GM21619 (cell line): ENCODE data around the gene FBXO11.
A peak's percentile ranks its signal among the peaks of the same experiment; 100 is the strongest.
"Not testable (repeated sequence)": the region's sequence is repeated elsewhere in the genome, so short reads cannot be mapped to it uniquely, and the experiment has no call there.

Experiments
- ATAC-seq: cut with Tn5 transposase; IDR thresholded peaks from one replicate; pipeline ENCODE4 v1.9.1; 2021; ENCODE audit not compliant: unreplicated experiment

Gene FBXO11

DNA sequence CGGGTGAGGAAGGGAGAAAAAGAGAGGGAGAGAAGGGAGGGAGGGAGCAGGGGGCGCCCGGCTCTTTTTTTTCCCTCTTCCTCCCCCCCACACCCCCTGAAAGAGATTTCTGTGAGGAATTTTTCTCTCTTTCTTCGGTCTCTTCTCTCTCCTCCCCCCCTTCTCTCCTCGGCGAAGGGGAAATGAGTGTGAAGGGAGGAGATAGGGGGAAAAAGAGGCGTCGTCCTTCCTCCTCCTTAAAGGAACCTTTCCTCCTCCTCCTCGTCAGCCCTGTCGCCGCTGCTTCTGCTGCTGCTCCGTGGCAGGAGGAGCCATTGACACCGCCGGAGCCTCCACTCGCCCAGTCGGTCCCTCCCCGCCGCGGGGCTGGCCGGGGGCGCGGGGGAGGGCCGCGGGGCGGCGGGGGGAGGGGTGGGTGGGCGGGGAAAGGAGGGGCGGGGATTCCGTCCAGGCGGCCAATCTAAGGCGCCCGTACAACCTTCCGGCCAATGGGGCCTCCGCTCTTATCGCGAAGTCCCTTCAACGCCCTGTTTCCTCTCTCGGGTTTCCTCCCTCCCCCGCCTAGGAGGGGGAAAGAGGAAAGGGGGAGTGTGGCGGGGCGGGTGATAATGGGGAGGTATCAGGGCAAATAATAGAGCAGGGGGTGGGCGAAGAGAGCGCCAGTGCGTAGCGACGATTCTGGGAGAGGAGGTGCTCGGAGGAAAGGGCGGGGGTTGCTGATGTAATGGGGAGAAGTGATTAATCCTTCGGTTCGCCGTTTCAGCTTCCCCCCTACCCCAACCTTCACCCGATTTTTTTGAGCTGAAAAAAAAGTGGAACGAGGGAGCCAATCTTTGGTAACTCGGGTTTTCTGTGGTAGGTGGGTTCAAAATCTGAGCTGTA, at the start of gene FBXO11:
TSS of gene FBXO11 (minus strand) at position 342 of the 882 bp plus-strand sequence. CDS start 778 bp downstream, outside the sequence.
- peak; percentile 87 for ATAC-seq

DNA sequence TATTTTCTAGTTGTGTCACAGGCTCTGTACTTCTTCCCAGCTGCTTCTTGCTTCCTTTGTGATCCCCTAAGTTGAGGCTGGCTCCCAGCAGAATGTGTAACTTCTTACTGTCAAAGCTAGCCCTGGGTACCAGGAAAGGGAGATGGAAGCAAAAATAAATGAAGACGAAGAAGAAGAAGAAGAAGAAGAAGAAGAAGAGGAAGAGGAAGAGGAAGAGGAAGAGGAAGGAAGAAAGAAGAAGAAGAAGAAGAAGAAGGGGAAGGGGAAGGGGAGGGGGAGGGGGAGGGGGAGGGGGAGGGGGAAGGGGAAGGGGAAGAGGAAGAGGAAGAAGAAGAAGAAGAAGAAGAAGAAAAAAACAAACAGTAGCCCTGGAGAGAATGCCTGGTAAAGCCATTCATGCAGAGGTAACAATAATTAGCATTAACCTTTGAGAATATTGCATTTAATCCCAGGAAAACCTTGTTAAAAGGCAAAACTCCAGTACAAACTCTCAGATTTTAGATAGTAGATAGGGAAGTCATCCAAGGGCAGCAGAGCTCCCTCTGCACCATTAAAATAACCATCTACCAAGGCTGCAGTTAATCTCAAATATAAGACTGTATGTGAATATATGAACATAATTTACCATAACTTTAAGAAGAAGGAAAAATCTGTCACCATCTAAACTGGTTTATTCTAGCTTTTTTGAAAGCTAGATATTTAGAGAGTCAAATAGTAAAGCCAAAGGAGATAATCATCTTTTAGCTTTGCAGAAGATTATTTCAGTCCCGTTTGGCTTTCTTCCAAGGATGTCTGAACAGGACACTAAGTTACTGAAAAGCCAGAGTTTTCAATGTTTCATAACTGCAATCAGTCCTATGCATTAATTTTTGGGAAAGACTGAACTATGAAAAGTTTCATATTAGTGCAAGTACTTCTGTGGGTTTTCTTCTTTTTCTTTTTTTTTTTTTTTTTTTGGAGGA, 44.3 kb upstream of the FBXO11 start:
- ATAC-seq = no peak

DNA sequence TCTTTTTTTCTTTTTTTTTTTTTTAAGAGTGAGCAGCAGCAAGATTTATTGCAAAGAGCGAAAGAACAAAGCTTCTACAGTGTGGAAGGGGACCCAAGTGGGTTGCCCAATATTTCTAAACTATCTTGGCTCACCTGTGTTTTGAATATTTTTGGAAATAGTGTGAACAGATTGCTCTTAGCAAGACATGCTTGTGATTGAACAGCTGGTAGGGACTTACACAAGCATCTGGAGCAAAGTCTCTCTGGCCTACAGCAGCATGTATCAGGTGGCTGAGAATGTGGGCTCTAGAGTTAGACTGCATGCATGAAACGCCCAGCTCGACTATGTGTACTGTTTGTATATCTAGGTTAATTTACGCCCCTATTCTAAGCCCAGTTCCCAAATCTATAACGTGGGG, 40.3 kb upstream of the FBXO11 start:
- no peak for ATAC-seq

DNA sequence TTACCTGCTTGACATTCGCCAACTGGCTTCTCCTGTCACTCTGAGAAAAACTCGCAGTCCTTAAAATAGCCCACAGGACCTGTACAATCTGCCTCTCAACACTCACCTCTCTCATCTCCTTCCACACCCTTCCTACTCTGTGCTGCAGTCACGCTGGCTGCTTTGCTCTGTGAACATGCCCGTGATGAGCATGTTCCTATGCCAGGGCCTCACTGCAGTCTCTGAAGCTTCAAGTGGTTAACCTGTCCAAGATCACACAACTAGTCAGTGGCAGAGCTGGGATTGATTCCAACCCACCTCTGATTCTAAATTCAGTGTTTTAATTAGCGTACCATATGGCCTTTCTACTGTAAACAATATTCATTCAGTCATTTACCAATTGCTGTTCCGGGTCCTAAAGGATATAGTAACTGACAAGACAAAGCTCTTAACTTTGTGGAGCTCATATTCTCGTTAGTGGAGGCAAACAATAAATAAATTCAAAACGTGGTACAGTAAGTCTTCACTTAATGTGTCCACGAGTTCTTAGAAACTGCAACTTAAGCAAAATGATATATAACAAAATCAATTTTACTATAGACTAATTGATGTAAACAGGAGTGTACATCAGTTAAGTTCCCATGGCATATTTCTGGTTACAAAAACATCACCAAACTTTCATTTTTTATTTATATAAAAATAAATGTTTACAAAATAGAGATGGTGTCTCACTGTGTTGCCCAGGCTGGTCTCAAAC, 38.9 kb upstream of the FBXO11 start:
- no peak for ATAC-seq

DNA sequence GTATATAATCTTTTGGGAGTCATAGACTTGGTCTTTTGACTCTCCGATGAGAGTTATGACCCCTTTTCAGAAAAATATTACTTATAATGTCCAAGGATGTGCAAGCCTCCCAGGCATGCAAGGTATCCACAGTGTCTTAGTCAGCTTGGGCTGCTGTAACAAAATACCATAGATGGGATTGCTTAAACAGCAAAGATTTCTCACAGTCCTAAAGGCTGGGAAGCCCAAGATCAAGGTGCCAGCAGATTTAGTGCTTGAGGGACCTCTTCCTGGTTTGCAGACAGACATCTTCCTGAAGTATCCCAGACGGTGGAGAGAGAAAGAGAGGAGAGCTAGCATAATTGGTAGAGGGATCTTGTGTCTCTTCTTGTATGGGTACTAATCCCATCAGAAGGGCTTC, 35.6 kb upstream of the FBXO11 start:
- ATAC-seq = no peak

DNA sequence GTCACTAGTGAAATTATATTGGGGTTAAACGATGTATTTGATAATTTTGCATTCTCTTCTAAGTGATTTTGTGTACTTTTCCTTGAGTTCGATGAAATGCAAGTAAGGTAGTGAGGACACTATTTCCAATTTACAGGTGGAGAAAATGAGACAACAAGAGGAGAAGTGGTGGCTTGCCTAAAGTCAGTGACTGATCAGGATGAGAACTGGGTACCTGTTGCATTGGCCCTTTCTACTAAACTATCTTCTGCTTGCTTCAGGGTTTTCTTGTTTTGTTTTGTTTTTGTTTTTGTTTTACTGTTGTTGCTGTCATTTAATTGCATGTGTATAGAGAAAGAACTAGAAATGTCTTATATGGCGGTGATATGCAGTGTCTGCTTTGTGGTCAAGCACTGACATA, 31.4 kb upstream of the FBXO11 start:
- ATAC-seq = no peak

DNA sequence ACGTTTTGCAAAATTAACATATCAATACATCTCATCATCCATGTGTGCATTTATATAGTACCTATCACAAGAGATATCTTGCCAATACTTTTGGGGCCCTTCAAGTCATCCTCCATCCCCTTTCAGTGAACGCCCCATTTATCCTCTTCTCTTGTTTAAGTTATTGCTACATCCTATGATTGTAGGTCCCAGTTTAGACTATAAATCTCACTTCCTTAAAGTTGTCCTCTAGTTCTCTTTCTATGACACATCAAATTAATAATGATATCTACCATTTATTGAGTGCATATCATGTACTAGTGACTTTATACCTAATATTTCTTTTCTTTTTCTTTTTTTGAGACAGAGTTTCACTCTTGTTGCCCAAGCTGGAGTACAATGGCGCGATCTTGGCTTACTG, 28.8 kb upstream of the FBXO11 start:
- no peak for ATAC-seq

DNA sequence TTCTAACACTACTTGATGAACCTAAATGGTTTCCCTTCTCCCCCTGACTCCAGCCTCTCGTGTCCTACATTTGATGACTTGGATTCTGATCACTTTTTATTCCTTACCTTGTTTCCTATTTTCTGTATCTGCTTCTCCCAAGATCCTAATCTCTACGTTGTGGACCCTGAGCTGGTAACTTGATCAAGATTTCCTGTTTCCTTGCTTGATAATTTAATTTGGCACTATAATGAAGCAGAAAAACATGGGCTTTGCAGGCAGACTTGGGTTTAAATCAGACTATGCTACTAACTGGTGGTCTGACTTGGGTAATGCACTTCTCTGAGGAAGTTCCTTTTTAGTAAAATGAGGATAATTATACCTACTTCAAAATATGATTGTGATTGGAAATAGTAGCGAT, 11.7 kb upstream of the FBXO11 start:
- no peak for ATAC-seq

DNA sequence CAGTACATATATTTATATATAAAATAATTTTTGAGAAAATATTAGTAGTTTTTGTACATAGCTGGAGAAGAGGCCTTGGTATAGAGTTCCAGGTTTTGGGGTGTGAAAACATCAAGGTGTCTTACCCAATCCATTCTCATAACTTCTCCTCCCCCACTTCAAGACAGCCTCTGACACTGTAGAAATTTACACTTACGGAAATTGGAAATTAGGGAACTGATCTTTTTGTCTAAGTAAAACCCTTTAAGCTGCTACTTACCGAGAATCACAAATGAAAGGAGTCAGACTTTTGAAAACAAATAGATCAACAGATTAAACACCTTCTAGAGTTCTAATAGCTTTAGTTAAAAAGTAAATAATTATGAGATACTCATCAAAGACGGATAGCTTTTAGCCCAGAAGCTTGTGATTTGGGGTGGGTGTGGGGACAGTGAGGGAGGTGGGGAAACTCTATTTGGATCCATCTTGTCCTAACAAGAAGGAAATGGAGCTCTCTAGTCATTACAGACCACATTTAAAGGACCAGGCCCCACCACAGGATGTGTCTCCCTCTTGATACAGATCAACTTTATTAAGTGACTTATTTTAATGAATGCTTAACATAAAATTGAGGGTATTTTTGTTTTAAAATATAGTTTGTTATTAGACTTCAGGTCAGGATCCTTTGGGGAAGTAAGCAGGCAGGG, 11.1 kb upstream of the FBXO11 start:
- no peak for ATAC-seq

DNA sequence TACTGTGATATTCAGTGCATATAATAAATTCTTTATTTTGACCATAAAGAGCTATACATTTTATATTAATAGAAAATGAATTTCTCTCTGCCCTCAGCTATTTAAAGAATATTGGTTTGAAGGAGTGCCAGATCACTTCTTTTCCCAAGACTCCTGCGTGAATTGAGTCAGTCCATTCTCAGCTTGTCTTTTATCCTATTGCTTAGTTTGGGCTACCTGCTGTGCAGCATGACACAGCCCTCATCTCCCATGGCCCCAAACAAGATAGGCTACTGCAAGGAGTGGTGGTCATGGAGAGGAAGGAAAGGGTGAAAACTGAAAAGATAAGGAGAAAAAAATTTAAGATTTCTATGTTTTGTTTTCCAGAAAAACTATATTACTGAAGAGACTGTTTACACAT, 10.1 kb upstream of the FBXO11 start:
- ATAC-seq = no peak

DNA sequence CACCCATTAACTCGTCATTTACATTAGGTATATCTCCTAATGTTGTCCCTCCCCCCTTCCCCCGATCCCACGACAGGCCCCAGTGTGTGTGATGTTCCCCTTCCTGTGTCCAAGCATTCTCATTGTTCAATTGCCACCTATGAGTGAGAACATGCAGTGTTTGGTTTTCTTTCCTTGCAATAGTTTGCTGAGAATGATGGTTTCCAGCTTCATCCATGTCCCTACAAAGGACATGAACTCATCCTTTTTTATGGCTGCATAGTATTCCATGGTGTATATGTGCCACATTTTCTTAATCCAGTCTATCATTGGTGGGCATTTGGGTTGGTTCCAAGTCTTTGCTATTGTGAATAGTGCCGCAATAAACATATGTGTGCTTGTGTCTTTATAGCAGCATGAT, 4.4 kb upstream of the FBXO11 start:
- ATAC-seq = not testable (repeated sequence)

DNA sequence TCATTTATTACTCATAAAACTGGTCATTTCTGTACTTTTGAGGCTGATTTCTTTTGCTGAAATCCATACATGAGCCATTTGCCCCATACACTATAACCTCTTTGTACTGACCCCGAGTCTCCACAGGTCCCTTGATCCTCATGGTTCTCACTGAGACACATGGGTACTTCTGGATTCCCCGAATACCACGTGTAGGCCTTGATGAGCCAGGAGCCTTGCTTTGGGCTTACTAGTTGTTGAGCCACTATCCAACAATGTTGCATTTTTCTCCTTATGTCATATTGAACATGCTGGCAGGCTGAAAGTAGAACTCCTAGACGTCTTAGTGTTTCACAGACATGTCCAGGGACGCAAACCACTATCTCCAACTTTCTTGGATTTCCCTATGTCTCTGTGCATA, 2.4 kb upstream of the FBXO11 start:
- no peak for ATAC-seq

DNA sequence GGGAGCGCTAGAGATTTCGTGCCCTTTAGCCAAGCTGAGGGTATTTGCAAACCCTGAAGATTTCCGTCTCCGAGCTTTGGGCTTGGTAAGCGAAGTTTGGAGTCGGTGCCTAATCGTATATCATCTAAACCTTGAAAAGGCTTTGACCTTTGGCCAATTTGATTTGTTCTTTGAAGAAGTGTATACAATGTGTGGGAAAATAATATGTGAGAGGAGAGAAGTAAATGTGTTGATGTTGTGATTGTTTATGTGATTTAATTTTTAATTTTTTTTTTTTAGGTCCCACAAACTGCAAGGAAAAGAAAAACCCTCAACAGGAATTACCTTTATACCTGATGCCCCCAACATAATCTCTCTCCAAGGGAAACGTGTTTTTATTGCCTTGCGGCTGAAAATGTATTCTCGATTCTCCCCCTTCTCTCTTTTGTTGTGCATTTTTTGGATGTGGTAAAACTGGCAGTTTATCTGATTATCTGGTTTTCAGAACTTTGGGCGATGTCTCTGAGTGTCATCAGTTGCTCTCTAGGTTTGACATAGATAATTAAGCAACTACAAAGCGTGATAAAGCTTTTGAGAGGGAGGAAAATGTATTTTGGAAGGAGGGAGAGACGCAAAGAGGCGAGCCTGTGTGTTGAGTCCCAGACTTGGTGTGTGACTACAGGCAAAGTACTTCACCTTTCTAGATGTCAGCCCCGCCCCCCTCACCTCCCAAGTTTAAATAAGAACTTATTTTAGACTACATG, 912 bp upstream of the FBXO11 start:
- no peak for ATAC-seq

DNA sequence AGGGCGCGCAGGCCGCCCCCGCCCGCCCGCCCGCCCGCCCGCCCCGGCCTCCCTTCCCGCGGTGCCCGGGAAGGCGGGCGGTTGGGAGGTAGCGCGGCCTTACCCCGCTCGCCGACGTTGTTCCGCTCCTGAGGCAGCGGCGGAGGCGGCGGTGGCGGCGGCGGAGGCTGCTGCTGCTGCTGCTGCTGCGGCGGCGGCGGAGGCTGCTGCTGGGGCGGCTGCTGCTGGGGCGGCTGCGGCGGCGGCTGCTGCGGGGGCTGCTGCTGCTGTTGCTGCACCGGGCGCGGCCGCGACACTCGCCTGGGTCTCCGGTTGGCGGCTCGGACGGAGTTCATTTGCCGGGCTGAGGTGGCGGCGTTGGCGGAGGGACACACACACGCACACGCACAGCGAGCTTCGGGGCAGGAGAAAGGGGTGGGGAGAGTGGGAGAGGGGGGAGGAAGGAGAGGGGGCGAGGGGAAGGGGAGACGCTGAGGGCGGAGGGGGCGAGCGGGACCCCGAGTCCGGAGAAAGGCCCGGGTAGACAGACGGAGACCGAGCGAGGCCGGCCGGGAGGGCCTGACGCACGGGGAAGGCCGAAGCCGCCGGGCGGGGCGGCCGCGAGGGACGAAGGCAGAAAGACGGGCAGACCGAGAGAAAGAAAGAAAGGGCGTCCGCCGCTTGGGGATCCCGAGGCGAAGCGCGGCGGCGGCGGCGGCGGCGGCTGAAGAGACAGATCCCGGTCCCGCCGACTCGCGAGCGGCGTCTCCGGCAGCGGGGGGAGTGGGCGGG, 727 bp downstream of the FBXO11 start:
- ATAC-seq = peak; percentile 6

DNA sequence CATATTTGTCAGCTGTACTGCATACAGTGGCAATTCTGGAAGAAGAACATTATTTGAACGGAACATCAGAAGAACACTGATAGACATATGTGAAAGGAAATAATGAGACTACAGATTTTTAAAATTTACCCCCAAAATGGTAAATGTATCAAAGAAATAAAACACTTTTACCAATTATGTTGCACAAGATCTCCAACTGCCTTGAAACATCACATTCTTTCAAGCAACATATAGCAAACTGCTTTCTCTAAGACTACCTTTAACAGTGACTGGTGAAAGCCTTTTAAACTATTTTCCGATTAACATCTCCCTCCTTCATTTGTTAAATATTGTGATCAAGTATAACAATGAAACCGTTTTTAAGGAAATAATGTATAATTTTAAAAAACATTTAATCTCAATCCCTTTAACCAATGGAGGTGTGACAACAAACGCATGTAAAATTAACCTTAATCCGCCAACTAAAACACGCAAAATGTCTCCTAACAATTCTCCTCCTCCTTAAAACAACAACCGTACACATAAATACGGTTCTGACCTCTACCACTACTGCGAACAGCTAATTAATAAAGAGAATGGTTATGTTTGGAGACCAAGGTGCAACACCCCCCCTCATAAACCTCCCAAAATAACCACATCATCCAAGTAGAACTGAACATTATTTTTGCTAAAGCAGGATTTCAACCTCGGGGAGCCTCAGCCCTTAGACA, 2.4 kb downstream of the FBXO11 start:
- ATAC-seq = no peak

DNA sequence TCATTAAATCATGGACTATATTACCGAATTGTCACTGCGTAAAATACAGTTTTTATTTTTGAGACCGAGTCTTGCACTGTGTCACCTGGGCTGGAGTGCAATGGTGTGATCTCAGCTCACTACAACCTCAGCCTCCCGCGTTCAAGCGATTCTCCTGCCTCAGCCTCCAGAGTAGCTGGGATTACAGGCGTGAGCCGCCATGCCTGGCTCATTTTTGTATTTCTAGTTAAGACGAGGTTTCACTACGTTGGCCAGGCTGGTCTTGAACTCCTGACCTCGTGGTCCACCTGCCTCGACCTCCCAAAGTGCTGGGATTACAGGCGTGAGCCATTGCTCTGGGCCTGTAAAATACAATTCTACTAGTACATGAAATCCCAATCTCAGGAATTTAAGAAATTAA, 4.4 kb downstream of the FBXO11 start:
- ATAC-seq = not testable (repeated sequence)

DNA sequence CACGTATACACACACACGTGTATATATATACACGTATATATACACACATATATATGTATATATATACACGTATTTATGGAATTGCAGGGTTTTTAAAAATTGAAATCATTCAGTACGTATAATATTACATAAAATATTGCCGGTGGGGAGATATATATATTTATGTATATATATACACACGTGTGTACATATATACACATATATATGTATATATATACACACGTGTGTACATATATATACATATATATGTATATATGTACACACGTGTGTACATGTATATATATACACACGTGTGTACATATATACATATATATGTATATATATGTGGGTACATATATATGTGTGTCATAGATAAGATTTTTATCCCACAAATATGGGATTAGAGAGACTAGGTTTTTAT, 5.4 kb downstream of the FBXO11 start:
- ATAC-seq = no peak
